Endometrial microvascular endothelial cells (primary cell): ENCODE results near the gene APOLD1. TPM values are rescaled to one million over a fixed set of nuclear protein-coding genes. Genes with fewer than 3 reads are reported as not detected.
"Not testable (repeated sequence)": the region's sequence is repeated elsewhere in the genome, so short reads cannot be mapped to it uniquely, and the experiment has no call there.

Source experiments
- in situ Hi-C: cut with HindIII; loops from 2 replicates; pipeline ENCODE4 v1.10.0; 2017; ENCODE audit warnings: low sequenced_read_pairs, low pct_unique_long_range_greater_than_20kb; ENCODE audit errors: inconsistent ontology term
- total RNA-seq: library from RNA; depleted of rRNA; stranded (reverse); fragments of >200 nt; gene quantifications from one replicate; pipeline ENCODE4 v1.2.3, GENCODE V29; 2015; ENCODE audit errors: inconsistent ontology term

Gene APOLD1
- total RNA-seq, 1 donor from 2014 or later = 17.6 TPM

DNA sequence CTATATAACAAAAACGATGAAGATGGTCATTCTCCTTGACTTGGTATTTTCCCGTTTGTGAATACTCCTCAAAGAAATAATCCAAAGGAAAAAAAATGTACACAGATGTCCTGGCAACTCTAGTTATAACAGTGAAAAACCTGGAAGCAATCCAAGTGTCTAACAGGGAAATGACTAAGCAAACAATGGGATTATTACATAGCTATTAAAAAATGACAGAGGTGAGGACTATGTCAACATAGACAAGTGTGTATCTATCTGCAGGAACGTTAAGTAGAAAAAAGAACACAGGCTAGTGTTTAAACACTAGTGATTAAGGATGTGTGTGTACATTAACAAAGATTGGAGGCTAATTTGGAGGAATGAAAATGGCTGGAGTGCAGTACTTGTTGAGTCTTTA lies 5.9 kb upstream of the APOLD1 start:
- in situ Hi-C loops = no loop called here

DNA sequence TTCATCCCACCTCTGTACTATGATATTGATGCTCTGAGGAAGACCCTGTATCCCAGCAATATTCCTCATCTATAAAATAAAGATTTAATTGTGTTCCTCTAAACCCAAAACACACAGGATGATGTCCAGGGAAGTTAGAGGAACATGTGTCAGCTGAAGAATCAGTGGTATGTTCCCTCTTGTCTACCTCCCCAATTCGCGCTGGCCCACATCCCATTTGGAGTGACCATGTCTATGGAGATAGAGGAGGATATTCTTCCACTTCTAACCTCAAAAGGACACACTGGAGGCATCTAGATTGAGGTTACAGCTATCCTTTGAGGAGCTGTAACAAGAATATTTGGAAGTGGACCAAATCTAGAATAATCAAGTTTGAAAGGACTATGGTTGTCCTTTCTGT lies 1.3 kb upstream of the APOLD1 start:
- in situ Hi-C loops = no loop called here

DNA sequence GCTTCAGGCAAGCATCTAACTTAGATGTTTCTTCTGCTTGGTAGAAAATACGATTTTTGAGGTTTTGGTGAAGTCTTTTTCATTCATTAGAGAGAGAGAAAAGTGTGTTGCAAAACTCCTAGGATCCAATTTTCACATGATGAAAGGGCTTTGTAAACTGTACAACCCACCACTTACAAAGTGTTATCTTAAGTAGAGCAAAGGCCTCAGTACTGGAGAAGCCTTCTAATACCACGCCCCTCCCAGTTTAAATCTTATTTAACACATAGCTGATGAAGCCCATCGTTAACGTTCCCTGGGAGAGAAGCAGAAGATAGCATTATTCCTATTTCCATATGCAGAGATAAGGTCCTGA lies 869 bp downstream of the APOLD1 start:
- in situ Hi-C loops = no loop called here

DNA sequence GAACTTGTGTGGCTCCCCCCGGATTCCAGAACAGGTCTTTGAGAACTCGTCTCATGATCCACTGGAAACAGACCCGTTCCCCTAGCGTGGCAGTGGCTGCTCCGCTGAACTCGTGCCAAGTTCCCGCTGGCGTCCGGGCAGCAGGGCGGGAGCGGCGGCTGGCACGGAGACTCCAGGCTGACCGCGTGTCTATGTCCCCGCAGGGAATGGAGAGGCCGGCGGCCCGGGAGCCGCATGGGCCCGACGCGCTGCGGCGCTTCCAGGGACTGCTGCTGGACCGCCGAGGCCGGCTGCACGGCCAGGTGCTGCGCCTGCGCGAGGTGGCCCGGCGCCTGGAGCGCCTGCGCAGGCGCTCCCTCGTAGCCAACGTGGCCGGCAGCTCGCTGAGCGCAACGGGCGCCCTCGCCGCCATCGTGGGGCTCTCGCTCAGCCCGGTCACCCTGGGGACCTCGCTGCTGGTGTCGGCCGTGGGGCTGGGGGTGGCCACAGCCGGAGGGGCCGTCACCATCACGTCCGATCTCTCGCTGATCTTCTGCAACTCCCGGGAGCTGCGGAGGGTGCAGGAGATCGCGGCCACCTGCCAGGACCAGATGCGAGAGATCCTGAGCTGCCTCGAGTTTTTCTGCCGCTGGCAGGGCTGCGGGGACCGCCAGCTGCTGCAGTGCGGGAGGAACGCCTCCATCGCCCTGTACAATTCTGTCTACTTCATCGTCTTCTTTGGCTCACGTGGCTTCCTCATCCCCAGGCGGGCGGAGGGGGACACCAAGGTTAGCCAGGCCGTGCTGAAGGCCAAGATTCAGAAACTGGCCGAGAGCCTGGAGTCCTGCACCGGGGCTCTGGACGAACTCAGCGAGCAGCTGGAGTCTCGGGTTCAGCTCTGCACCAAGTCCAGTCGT lies 1.5 kb downstream of the APOLD1 start:
- in situ Hi-C loops = no loop called here

DNA sequence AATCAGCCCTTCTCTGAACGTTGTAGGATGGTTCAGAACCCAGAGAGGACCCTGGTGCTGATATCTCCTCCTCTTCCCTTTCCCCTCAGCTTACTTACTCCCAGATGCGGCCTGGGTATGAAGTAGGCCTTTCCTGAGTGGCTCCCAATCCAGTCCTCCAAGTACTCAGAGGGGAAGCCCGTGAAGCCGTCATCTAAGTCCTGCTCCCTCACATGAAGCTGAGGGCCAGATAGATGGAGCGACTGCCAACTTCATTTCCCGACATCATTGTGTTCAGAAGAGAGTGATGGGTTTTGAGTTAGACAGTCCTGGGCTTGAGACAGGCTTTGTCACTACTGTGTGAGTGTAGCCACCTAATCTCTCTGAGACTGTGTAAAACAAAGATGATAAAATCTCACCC lies 2.7 kb downstream of the APOLD1 start:
- in situ Hi-C loops = no loop called here

DNA sequence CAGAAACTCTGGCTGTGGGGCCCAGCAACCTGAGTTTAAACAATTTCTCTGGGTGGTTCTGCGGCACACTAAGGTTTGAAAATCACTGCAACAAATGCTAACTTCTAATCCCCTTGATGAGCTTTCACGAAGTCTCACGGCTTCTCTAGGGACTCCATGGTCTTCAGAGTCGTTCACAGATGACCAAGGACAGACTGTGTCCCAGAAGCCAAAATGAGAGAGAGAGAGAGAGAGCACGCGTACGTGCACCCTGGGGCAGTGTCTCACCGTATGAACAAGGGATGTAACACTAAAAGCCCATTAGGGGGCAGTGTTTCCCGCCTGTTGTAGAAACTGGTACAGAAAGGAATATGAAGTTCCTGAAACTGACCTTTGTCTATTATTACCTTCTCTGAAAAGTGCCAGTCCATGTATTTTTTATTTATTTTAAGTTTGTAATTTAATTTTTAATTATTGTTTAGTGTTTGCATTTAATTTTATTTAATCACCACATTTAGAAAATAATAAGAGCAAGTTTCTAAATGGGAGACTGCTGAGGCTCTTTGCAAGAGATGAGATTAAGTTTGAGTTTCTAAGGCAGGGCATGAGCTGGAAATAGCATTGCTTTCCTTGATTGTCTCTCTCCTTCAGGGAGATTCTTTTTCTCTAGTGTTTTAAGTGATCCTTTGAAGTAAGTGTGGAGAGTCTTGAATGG lies 3.4 kb downstream of the APOLD1 start:
- in situ Hi-C loops = no loop called here

DNA sequence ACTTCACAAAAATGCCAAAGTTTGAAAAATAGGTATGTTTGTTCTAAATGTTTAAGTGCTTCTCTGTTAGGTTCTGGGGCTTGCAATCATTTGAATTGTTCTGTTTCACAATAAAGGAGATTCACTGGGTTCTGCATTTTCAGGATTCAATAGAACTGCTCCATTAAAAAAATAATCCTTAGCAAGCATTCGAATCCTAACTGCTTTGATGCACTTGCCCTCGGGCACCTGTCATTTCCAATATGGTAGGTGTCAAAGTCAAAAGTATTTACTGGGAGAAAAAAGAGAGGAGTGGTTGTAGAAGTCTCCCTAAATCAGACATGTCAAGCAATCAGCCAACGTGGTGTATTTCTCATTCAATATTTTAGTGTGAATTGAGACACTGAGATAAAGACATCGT lies 5.5 kb downstream of the APOLD1 start:
- in situ Hi-C loops = no loop called here

DNA sequence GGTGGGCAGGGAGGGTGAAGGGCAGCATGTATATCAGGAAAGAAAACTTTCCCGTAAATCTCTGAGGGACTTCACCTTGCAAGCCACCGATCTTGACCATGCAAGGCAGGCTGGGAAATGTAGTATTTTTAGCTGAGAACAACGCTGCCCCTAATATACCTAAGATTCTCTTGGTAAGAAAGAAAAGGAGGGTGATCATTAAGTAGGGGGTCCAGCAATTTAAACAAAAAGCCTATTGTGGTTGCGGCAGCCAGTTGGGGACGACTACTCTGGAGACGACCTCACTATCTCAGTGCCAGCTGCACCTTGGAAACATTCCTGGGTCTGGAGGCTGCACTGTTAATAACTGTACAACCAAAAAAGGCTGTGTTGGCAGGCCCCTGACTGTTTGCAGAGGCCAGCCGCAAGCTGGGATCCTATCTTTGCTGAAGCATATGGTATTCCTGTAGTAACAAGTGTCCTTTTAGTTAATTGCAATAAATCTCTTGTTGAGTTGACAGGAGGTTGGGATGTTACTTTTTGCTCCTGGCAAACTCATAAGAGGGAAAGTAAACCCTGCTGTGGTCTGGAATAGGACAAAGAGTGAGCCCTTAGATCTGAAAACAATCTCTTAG lies 6.4 kb downstream of the APOLD1 start:
- in situ Hi-C loops = no loop called here

DNA sequence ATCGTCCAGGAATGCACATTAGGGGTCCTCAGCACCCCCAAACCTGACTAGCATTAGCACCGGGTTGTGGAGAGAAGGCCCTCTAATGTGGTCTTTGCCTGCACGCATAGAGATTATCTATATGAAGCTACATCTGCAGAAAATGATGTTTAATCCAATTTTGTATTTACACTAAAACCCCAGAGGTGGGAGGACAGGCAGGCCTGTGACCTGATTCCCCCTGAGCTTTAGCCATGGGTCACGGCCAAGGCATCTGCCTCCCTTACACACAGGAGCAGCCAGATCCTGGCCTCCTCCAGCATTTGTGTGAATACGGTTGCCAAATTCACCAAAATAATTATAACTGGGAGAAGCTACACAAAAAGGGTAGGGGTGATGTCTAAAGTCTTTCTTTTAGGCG lies 7.0 kb downstream of the APOLD1 start:
- in situ Hi-C loops = no loop called here

DNA sequence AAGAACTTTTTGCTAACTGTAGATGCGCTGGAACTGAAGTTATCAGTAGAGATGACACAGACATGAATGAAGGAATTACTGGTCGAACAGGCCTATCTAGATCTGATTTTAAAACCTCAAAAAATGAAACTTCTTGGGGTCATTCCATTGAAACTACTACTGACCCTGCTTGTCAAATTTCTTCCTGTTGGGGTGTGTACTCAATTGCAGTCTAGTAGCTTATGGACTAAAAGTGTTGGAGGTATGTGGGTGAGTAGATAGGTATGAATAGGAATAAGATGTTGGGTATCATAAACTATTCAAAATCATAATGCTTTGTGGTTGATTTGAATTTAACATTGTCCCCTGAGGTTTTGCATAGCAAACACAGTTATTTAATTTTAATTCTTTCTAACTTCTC lies 9.2 kb downstream of the APOLD1 start:
- in situ Hi-C loops = no loop called here

DNA sequence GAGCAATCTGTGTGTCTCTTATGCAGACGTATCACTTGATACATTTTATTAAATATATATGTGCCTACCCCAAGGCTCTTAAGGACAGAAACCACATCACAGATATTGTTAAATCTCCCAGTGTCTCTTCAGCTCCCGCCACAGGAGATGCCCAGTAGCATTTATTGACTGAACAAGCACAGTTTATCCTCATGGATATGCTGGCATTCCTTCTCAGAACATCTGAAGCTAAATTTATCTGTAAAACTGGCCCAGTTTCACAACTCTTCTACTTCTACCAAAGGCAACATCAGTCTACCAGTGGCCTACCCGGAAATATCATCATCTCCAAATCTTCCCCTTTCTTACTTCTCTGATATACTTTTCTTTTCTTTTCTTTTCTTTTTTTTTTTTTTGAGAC lies 10.7 kb downstream of the APOLD1 start:
- in situ Hi-C loops = no loop called here

DNA sequence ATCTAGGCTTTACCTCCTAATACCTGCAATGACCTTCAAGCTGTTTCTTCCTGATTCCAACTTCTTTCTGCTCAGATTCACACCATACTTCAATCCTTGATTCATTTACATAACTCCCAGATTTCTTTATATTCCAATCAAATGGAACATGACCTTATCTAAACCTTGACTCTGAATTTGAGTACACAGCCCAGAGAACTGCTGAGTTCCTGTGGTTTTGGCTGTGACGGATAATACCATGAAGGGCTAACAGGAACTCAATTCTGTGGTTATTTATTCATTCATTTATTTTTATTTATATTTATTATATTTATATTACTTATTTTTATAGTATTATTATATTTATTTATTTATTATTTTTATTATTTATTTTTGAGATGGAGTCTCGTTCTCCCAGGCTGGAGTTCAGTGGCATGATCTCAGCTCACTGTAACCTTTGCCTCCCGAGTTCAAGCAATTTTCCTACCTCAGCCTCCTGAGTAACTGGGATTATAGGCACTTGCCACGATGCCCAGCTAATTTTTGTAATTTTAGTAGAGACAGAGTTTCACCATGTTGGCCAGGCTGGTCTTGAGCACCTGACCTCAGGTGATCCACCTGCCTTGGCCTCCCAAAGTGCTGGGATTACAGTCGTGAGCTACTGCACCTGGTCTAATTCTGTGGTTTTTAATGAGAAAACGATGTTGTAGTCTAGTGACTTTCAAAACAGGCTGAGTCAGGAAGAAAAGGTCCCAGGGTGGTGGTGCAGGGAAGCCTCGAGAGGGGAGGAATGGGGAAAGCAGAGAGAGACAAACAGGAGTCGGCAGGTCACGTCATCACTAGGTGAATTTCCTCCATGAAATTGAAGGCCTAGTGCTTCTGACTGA lies 11.7 kb downstream of the APOLD1 start:
- in situ Hi-C loops = no loop called here

DNA sequence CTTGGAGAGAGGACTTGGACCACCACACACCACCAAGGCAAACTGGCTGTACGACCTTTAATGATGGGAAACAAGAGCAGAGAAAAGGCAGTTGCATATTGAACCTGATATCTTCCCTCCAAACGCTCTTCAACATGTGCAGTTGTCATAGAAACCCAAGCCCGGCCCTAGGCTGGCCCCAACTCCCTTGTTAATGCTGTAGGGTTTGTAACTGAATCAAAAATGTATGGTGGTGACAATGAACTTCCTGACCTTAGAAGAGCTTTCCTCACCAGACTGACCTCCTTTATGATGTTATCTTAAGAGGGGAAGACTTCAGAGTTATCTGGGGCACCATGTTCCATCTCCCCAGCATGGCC lies 12.3 kb downstream of the APOLD1 start:
- in situ Hi-C loops = no loop called here

DNA sequence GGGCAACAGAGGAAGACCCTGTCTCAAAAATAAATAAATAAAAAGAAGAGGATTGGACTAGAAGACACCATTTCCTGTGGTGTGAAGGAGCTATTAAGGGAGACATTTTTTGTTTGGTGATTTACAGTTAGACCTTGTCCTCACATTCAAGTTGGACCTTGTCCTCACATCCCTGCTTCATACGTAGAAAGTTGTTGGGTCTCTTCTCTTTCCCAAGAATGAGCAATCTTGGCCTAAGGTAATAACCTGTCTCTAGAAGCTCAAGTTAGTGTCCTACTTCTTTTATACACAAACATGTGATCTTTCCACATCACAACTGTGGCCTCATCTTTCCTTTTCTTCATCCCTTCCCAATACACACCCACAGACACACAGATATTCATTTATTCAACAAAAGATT lies 13.0 kb downstream of the APOLD1 start:
- in situ Hi-C loops = no loop called here

DNA sequence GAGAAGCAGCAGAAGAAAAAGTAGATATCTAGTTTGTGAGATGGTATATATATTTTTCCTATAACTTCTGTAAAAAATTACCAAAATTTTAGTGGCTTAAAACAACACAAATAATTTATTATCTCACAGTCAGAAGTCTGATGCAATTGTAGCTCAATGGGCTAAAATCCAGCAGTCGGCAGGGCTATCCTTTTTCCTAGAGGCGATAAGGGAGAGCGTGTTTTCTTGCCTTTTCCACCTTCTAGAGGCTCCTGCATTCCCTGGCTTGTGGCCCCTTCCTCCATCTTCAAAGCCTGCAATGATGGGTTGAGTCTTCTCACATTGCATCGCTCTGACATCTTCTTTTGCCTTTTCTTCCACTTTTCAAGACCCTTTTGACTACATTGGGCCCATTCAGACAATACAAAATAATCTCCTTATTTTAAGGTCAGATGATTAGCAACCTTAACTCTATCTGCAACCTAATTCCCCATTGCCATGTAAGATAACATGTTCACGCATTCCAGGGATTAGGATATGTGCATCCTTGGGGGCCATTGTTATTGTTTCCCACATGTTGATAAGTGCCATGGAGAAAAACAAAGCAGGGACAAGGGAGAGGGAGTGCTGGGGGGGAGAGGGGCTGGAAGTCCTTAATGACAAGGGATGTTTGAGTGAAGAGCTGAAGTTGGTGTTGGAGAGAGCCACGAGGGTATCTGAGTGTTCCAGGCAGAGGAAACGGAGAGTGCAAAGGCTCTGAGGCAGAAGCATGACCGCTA lies 13.9 kb downstream of the APOLD1 start:
- in situ Hi-C loops = no loop called here

DNA sequence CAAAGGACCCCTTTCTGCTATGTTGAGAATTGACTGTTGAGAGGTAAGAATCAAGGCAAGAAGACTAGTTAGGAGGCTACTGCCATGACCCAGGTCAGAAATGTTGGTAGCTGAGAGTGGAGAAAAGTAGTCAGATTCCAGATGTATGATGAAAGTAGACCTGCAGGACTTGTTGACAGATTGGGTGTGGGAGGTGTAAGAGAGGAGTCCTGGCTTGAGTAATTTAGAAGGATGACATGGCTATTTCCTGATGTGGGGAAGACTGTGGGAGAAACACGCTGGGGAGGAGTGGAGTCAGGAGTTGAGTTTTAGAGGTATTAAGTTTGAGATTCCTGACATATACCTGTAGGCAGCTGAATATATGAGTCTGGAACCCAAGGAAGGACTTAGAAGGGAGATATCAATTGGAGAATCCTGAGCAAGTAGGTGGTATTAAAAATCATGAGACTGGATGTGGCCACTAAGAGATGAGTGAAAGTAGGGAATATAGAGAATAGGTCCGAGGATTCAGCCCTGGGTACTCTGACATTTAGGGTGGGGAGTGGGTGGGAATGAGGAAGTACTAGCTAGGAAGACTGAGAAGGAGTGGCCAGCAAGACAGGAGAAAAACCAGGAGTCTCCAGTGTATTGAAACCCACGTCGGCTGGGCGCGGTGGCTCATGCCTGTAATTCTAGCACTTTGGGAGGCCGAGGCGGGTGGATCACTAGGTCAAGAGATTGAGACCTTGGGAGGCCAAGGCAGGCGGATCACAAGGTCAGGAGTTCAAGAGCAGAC lies 15.1 kb downstream of the APOLD1 start:
- in situ Hi-C loops = no loop called here

DNA sequence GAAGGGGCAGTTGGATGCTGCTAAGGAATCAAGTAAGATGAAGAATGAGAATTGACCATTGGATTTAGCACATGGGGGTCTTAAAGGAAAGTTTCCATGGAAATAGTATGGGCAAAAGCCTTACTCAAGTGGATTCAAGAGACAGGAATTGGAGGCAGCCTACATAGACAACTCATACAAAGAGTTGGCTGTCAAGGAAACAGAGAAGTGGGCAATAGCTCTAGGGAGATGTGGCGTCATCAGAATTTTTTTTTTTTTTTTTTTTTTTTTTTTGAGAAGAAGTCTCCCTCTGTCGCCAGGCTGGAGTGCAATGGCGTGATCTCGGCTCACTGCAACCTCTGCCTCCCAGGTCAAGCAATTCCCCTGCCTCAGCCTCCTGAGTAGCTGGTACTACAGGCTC lies 16.2 kb downstream of the APOLD1 start:
- in situ Hi-C loops = not testable (repeated sequence)

DNA sequence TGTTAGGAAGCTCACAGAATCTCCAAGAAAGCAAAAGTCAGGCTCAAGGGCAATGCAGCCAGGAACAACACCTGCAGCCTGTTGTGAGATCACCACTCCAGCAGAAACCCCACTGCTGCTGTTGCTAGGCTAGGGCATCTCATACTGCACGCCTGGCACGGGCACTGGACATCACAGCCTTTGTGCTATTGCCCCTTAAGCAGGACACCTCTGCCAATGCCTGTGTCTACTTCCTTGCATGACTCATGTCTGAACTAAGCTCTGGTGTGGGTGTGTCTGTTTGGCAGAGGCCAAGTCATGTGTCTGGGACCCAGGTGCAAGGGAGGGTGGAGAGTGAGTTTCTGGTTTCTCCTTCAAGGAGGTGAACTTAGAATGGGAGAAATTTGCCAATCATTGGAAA lies 17.7 kb downstream of the APOLD1 start:
- in situ Hi-C loops = no loop called here
